NCI-H1930 (cell line): Measurements from ENCODE around the gene AHSG.
"Not testable (repeated sequence)": the region's sequence is repeated elsewhere in the genome, so short reads cannot be mapped to it uniquely, and the experiment has no call there.

Source experiments
- DNase-seq, 2 experiments: peaks; one replicate each; lab custom pipeline; 2025; lab: John Stamatoyannopoulos, UW

Gene AHSG

GRCh38 chr3:186617036-186617946 is 4.4 kb downstream of the AHSG start:
- DNase-seq: peak in 1 of 2 experiments; percentile 63

GRCh38 chr3:186618318-186618938 is 5.6 kb downstream of the AHSG start:
- DNase-seq: no peak

- DNase-seq: no peak
Measured at GRCh38 chr3:186619787-186620212, 6.9 kb downstream of the AHSG start.

GRCh38 chr3:186620213-186621092 is 7.6 kb downstream of the AHSG start:
- DNase-seq: no peak

- no peak for DNase-seq
Measured at GRCh38 chr3:186621894-186622650, 9.2 kb downstream of the AHSG start.

- DNase-seq: no peak
Measured at GRCh38 chr3:186622651-186623310, 9.9 kb downstream of the AHSG start.

GRCh38 chr3:186624598-186624997 is 11.7 kb downstream of the AHSG start:
- no peak for DNase-seq

- no peak for DNase-seq
Measured at GRCh38 chr3:186625600-186626042, 12.8 kb downstream of the AHSG start.

GRCh38 chr3:186626254-186626847 is 13.5 kb downstream of the AHSG start:
- DNase-seq: no peak

GRCh38 chr3:186627852-186628414 is 15.1 kb downstream of the AHSG start:
- no peak for DNase-seq

GRCh38 chr3:186628756-186629155 is 15.9 kb downstream of the AHSG start:
- DNase-seq: no peak

- no peak for DNase-seq
Measured at GRCh38 chr3:186630950-186631641, 18.2 kb downstream of the AHSG start.

- DNase-seq: no peak
Measured at GRCh38 chr3:186633481-186633880, 20.6 kb downstream of the AHSG start.

GRCh38 chr3:186634207-186634606 is 21.3 kb downstream of the AHSG start:
- DNase-seq: not testable (repeated sequence)

- DNase-seq: no peak
Measured at GRCh38 chr3:186635532-186635931, 22.7 kb downstream of the AHSG start.

GRCh38 chr3:186636536-186636935 is 23.7 kb downstream of the AHSG start:
- DNase-seq: no peak

- no peak for DNase-seq
Measured at GRCh38 chr3:186637686-186638085, 24.8 kb downstream of the AHSG start.

- no peak for DNase-seq
Measured at GRCh38 chr3:186638259-186638658, 25.4 kb downstream of the AHSG start.

- DNase-seq: no peak
Measured at GRCh38 chr3:186639778-186640472, 27.1 kb downstream of the AHSG start, which contains the start of gene FETUB. Gene FETUB (plus strand): TSS chr3:186640399. CDS start chr3:186640461, 62 bp downstream.
